GM18511 (cell line): Measurements from ENCODE around the gene IQGAP2.
A peak's percentile ranks its signal among the peaks of the same experiment; 100 is the strongest.
"Not testable (repeated sequence)": the region's sequence is repeated elsewhere in the genome, so short reads cannot be mapped to it uniquely, and the experiment has no call there.

Experiments used
- ATAC-seq: cut with Tn5 transposase; IDR thresholded peaks from one replicate; pipeline ENCODE4 v1.9.1; 2021; ENCODE audit warnings: mild to moderate bottlenecking, moderate library complexity; ENCODE audit not compliant: unreplicated experiment

Gene IQGAP2

DNA sequence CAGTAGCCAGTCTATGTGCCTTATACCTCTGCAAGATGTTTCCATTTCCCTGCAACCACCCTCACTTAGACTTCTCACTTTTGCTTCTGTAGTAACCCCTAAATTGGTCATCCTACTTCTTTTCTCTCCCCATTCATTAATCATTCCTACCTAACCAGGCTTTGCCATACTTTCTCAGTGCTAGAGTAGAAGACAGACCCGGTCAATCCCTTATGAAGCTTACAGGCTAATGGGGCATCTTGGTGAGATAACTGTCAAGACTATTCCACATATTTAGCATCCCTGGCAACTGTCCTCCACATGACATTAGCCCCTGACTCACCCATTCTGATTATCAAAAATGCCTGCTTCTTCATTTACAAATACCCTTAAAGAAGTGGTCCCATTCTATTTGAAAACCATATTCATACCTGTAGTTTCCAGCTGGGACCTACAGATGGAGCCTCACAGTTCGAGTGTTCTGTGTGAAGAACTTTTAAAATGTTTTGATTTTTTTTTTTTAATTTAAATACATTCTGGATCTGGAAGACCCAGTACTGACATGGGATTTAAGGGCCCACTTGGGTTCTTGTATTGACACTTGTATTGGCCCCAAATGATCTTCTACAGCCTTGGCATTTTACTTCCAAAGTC, 199.1 kb downstream of the IQGAP2 start:
- no peak for ATAC-seq

DNA sequence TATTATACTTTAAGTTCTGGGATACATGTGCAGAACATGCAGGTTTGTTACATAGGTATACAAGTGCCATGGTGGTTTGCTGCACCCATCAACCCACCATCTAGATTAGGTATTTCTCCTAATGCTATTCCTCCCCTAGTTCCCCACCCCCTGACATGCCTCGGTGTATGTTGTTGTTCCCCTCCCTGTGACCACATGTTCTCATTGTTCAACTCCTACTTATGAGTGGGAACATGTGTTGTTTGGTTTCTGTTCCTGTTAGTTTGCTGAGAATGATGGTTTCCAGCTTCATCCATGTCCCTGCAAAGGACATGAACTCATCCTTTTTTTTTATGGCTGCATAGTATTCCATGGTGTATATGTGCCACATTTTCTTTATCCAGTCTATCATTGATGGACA, 200.9 kb downstream of the IQGAP2 start:
- ATAC-seq: not testable (repeated sequence)

DNA sequence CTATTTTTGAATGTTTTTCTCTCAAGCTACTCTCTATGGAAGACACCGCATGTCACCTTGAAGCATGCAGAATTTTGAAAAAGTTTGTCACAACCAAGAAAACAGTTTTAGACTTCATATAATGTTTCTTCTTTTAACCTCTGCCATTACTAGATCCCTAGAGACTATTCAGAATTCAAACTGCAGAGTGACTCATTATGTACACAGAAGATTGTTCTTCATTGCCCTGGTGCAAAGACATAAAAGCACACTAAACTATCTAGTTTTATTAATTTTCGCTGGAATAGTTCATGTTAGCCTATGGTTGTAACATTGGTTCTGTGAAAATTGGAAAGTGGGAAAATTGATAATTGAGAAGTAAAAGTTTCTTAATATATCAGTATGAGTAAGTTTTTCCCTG, 201.8 kb downstream of the IQGAP2 start:
- ATAC-seq: no peak

DNA sequence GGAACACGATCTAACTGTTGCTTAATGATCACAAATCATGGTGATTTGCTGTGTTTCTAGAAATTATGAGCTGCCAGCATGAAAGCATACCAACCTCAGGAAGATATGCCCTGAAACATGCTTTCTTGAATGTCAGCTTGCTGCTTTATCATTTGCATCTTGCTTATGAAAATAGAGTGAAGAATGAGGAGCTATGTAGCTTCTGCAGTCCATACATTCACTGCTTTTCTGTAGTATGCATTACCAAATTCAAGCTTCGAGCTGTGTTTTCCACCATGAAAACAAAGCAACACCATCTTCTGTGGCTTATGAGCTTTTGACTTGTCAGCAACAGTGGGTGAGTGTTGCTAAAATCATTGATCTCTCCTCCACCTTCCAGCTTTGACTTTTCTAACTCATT, 203.6 kb downstream of the IQGAP2 start:
- peak; percentile 40 for ATAC-seq

DNA sequence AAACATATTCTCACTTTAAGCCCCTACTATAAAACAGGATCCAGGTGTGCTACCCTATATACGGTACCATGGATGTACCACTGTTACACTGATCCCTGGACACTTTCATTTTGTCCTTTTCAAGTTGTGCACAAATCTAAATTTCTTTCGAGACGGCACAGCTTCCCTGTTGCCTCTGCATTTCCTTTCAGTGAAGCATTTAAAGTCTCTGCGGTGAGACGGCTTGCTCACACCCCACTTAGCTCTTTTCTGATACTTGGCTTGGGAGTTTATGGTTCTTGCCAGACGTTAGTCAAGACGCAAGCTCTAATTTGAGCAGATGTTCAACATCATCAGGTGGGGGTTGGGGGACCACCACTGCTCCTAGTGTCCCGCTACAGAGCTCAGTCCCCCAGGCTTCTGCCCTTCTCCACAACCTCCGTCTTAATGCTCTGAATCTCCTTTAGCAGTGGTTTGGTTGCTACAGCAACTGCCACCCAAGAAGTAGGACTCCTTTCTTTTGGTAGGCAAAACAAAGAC, 204.3 kb downstream of the IQGAP2 start:
- peak; percentile 50 for ATAC-seq

DNA sequence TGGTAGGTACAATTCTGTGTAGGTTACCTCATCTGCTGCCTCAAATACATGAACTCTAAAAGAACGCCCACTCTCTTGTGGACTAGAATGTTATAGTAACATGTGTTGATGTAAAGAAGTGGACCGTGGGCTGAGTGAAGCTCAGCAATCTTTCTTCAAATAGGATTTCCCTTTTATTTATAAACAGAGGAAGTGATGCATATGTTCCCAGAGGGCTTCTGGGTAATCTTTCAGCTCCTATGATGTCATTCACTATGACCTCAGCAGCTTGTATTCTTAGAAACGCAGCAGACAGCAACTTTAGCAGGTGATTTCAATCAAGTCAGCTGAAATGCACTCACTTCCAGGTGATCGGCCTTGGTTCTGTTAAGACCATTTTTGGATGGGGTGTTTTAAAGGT, 205.7 kb downstream of the IQGAP2 start:
- no peak for ATAC-seq

DNA sequence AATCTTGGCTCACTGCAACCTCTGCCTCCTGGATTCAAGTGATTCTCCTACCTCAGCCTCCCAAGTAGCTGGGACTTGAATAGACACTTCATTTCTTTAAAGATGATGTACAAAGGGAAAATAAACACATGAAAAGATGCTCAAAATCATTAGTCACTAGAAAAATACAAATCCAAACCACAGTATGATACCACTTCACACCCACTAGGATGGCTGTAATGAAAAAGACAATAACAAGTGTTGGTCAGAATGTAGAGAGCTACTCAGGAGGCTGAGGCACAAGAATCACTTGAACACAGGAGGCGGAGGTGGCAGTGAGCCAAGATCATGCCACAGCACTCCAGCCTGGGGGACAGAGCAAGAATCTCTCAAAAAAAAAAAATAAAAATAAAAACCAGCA, 207.1 kb downstream of the IQGAP2 start:
- no peak for ATAC-seq

DNA sequence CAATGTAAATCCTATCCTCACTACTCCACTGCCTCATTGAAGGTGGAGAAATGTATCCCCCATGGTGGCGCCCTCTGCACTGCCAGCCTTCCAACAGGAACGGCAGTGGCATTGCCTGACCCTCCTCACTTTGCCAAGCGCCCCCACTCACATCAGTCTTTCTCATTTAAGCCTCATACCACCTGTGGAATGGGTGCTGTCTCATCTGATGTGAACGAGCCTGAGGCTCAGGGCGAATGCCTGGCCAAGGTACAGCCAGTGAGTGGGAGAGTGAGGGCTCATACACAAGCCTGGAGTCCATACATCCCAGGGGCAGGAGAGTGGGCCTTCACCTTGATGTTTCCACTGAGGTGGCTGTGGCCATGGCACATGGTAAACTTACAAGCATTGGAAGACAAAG, 209.9 kb downstream of the IQGAP2 start:
- ATAC-seq: no peak

DNA sequence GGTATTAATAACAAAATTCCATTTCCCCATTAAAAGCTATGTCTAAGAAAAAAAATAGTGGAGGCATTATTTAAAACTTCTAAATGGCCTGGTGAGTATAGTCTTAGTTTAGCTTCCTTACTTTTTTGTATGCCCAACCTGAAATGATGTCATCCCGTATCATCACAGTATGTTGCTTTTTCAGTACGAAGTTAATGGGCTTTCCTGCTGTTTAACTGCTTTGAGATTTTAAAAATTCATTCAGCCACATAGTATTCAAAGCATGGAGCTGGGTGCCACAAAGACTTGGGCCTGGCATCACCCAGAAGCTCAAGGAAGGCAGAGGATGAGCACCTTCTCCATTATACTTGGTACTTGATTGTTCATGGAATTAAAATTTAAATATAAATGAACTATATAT, 212.7 kb downstream of the IQGAP2 start:
- ATAC-seq: no peak

DNA sequence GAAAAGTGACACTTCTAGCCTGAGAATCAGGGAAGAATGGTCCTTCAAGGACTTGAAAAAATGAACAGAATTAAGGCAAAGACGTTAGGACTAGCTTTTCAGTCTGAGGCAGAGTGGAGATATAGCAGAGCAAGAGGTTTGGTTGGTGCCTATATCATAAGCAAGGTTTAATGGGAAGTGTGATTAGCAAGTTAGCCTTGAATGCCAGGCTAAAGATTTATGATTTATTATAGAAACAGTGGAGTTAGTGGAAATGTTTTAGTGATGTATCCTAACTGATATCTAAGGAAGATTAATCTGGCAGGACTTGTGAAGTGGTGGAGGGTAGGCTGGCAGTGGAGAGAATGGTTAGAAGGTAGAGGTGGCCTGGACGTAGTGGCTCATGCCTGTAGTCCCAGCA, 213.1 kb downstream of the IQGAP2 start:
- no peak for ATAC-seq

DNA sequence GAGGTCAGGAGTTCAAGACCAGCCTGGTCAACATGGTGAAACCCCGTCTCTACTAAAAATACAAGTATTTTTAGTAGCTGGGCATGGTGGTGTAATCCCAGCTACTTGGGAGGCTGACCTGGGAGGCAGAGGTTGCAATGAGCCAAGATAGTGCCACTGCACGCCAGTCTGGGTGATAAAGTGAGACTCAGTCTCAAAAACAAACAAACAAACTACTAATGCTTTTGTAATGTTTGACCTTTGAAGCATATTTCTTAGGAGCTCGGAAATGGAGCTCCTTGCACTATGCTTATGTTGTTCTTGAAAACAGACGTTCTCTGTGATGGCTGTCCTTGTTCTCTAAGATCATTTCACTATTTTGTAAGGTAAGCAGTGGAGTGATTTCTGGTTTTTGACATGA, 214.1 kb downstream of the IQGAP2 start:
- no peak for ATAC-seq

DNA sequence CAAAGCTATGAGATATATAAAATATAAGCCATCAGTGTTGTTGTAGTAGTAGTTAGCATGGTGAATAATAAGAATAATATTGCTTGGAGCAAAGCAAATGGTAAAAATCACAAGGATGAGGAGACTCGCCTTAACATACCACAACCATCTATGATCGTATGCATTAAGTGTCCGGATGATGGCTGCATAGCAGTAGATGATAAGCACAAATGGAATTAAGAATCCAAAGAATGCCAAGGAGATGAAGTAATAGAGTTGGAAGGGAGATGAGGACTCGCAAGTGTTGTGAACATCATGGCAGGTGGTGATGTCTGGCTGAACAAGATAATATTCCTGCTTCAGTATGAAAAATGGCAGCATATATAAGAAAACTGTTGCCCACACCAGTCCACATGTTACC, 214.6 kb downstream of the IQGAP2 start:
- ATAC-seq: no peak

DNA sequence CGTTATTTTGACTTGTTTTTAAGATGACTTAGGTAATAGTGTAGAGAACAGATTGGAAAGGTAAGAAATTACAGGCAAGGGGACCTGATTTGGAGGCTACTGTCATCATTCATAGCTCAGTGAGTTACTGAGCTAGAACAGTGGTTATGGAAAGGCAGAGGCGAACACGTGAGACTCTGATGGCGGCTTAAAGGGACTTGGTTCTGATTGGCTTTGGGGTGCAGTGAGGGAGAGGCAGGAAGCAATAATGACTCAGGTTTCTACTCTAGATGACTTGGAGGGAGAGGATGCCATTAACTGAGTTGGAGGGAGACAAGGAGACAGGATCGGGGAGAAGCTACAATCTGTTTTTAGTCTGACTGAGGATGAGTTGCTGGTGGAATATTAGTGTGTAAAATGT, 217.1 kb downstream of the IQGAP2 start:
- ATAC-seq: no peak

DNA sequence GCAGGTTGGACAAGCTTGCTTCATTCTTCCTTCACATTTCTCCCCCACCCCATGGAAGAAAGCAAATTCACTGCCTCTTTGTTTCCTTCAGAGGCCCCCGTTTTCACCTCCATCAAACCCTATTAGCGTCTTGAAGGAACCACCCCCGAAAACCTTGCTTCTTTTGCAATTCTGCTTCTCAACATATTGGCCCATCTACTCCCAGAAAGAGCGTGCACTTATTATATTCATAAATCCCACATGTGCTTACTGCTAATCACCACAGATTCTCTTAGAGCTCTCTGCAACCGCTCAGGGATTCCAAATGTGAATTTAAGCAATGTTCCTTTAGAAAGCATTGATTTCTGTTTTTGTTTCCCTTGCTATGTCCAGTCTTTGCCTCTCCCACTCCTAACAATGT, 219.0 kb downstream of the IQGAP2 start:
- no peak for ATAC-seq

DNA sequence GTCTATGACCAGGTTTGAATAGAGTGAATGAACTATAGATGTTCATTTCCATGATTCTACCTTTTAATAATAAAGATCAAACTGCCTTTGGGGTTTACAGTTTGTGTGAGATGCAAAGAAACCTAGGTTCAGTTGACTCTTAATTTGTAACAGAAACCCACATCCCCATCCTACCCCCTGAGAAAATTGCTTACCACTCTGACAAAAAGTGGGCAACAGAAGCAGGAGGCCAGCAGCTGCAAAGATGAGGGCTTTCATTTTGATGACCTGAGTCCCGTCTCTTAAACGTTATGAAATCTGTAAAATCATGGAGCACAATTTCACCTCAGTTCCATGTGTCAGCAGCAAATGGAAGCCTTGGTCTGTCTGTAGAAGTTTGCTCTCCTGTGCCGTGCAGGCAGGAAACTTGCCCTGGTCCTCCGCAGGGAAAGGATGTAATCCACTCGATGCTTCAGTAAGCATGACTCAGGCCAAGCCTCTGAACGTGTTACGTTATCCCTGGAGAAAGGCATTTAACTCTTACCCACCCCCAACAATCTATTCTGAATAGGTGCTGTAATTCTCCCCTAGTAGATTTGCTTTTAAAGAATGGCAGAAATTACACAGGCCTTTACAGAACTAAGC, 220.0 kb downstream of the IQGAP2 start, which contains the start of gene F2RL2:
Gene F2RL2 (minus strand): TSS at position 431 of the 624 bp plus-strand sequence. CDS start 173 bp downstream, at position 258.
- no peak for ATAC-seq

DNA sequence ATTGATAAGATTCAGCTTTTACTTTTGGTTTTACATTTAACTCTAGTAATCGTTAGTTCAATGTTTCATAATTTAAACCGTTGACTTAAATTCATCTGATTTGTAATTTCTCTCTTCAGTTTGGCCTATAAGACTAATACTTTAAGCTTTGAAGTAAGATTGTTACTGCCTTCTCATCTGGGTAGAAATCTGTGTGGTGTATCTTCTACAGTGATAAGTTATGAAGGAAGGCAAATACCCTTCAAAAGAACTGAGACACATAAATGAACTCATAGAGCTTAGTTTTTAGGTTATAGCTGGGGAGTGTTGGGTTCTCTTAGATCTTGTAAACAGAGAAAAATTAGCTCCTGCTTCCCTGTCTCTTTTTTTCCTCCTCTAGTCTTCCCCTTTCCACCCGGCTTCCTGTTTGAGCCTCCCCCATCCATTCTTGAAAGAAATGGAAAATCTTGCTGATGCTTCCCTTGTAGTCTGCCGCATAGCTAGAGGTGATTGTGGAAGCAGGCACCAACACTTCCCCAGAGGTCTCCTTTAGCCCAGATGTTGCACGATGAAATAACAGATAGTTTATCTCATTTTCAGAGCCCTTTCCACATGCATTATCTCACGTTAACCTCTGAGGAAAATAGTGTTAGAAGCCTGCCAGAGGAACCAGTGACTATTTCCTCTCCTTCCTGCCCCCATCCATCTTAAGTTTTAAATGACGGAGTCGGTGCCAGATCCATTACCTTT, 222.2 kb downstream of the IQGAP2 start:
- ATAC-seq: no peak

DNA sequence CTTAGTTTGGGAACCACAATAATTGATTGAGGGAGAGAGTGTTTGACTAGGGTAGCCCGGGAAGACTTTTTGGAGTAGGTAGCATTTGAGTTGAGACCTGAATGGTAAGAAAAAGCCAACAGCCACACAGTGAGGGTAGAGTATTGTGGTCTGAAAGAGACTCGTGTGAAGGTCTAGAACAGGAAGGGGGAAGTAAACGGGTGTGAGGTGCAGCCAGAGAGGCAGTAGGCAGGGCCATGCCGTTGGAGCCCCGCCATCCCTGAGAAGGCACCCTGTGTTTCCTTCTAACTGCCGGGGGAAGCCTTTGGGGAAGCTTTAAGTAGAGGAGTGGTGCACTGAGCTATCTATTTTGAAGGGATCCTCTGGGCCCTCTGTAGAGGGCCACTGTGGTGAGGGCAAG, 223.7 kb downstream of the IQGAP2 start:
- no peak for ATAC-seq

DNA sequence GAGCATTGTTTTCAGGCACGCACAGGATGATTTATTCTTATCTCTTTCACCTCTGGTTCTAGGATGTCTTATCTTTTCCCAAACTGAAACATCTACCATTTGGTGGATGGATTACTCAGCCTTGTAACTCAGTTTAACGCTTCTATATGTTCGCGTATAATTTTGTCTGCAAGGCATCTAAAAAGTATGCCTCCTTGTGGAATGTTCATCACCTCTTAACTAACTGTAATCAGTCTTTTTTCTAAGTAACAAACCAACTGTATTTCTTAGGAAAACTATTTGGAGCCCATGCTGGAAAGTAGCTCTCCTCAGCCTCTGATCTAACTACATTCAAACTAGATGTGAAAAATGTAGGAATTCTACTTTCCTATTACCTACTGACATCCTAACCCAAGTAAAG, 231.6 kb downstream of the IQGAP2 start:
- ATAC-seq: no peak

DNA sequence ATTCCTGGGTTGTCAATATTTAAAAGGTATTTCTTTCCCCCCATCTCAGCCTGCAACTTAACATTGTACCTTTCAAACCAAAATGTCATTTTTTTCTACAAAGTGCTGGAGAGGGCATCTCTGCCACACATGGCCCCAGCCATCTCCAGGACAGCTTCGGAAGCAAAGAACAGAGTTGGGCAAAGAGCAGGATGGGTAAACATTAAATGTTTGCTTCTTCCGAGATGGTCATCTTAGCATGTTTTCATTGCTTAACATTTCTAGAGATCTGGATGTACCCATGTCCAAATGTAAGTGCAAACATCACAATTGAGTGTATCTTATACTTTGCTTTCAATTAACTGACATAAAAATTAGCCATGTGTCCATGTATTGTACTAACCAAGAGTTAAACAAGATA, 234.4 kb downstream of the IQGAP2 start:
- ATAC-seq: no peak

DNA sequence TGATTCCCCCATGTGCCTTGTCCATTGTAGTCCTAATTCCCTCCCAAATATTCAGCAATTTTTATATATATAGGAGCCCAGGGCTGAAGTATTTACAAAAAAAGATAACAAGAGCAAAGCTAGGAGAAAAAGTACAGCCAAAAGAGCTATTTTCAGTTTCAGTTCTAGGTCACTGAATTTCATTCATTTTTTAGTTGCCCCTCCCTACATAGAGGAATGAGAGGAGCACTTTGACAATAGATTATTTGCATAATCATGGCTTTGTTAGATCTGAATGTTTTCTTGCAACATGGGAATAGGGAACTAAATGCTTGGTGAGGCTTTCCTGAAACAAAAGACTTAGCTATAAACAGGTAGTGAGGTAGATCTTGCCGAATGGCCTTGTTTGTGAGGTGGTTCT, 235.4 kb downstream of the IQGAP2 start:
- peak; percentile 52 for ATAC-seq

DNA sequence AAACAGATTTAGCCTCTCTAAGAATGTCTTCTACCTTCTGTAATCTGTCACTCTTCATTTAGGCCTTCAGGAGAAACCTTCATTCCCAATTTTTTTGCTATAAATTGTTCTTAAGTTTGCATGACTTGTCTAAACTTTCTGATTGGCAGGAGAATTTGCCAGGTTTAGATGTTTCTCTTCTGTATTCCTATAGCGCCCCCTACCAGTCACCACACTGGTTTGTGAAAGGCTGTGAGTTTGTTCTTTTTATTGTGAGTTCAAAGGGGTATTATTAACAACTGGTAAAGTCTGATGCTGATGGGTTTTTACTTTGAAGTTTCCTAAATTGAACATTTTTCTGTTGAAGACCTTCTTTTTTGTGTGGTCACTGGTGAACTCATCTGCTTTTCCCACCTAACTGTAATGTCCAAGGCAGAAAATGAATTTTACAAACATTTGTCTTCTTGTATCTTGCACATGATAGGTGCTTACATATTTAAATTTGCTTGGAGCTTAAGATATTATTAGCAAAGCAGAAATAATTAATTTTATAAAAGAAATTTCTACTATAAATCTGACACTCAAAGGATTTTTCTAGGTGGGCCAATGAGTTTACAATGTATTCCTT, 238.5 kb downstream of the IQGAP2 start:
- no peak for ATAC-seq
